Muscle layer of colon (tissue), 2 donors: ENCODE measurements around the gene FARP1.

Experiments used
- H3K27ac ChIP-seq: one replicate; pipeline ENCODE4 v1.7.0; 2013; ENCODE audit warnings: low read depth, mild to moderate bottlenecking, low read length, moderate library complexity
- H3K27me3 ChIP-seq, 2 donors: one replicate each; pipeline ENCODE4 v1.7.0; 2013; ENCODE audit warnings: low read length in 2 of 2, mild to moderate bottlenecking in 2 of 2; ENCODE audit not compliant: insufficient read depth in 2 of 2, control insufficient read depth in 1 of 2
- H3K36me3 ChIP-seq: one replicate; pipeline ENCODE4 v1.7.0; 2013; ENCODE audit warnings: mild to moderate bottlenecking, low read length; ENCODE audit not compliant: insufficient read depth
- H3K4me1 ChIP-seq: one replicate; pipeline ENCODE4 v1.7.0; 2013; ENCODE audit warnings: mild to moderate bottlenecking, low read length; ENCODE audit not compliant: insufficient read depth
- H3K4me3 ChIP-seq, 2 donors: one replicate each; pipeline ENCODE4 v1.7.0; 2013; ENCODE audit warnings: low read length in 2 of 2, low read depth in 1 of 2, mild to moderate bottlenecking in 1 of 2, moderate library complexity in 1 of 2
- H3K9ac ChIP-seq: one replicate; pipeline ENCODE4 v1.7.0; 2013; ENCODE audit warnings: low read length
- H3K9me3 ChIP-seq: one replicate; pipeline ENCODE4 v1.7.0; 2013; ENCODE audit warnings: mild to moderate bottlenecking, low read length
- donor health status: abdominal sarcoma.
- donor health status: Adenocarcinoma of cecum.

The FARP1 gene

DNA sequence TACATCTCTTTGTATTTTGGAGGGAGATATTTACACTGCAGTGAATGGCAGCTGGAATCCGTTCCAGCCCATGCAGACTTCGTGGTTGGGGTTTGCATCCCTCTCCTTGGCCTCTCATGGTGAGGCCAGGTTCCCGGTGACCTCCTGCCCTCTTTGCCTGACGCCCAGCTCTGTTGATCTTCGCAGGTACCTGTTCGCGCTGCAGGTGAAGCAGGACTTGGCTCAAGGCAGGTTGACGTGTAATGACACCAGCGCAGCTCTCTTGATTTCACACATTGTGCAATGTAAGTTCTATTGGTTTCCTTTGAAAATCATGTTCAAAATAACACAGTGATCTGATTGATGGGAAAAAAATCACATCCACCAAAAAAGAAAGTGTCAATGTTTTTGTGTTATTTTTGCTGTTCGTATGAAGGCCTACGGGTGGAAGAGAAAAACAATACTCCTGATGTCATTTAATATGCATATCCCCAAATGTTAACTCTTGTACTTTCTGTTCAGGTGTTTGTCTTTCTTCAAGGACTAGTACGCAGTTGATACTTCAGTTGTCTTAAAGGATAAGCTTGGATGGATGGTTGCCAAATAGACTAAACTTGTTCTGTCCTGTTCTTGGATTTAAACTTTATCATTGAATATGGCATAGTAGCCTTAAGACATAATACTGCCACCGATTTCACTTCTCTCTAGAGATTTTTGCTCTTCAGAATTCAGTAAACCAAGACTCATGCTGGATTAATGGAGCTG is 234.9 kb downstream of the FARP1 start:
- H3K9ac ChIP-seq, result no peak overlapping the region
- H3K4me3 ChIP-seq, result no peak overlapping the region
- no peaks in the 10 kb centered on the region for H3K4me1 ChIP-seq
- no peaks in the 10 kb centered on the region for H3K9me3 ChIP-seq
- H3K36me3 ChIP-seq, result no peaks in the 10 kb centered on the region
- H3K27me3 ChIP-seq, result no peaks in the 10 kb centered on the region
- H3K27ac ChIP-seq, result no peak overlapping the region

DNA sequence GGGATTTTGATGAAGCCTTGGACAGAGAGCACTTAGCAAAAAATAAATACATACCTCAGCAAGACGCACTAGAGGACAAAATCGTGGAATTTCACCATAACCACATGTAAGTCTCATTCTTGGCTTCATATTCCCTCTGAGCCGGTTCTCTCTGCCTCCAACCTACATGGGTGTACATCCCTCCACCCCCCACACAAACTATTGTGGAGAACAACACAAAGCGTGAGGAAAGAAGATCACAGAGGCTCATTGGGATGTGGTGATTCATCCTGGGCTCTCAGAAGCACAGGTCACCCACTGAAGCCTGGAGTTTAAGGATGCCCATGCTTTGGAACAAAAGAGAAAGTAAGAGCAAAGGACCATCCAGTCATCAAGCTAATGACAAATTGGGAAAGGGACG is 241.8 kb downstream of the FARP1 start:
- no peaks in the 10 kb centered on the region for H3K9me3 ChIP-seq
- peaks cover 15% of the 10 kb centered on the region for H3K36me3 ChIP-seq
- no peak overlapping the region for H3K27ac ChIP-seq
- H3K4me1 ChIP-seq, result no peaks in the 10 kb centered on the region
- H3K4me3 ChIP-seq, result no peak overlapping the region
- H3K27me3 ChIP-seq, result no peaks in the 10 kb centered on the region
- H3K9ac ChIP-seq, result no peak overlapping the region

DNA sequence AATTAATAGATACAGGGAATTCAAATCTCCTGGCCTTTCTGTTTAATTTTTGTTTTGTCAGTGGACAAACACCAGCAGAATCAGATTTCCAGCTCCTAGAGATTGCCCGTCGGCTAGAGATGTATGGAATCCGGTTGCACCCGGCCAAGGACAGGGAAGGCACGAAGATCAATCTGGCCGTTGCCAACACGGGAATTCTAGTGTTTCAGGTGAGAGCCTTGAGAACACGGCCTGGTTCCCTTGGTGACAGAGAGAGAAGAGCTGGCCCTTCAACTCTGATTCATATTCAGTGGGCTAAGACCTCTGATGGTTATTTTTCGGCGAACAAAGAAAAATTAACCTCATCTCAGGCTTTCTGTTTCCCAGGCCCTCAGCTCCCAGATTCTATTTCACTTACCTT is 242.7 kb downstream of the FARP1 start:
- Histone ChIP-seq H3K4me3 (no peak overlapping the region), H3K4me1 (no peaks in the 10 kb centered on the region), H3K27me3 (no peaks in the 10 kb centered on the region), H3K9ac (no peak overlapping the region), H3K36me3 (peaks cover 15% of the 10 kb centered on the region), H3K9me3 (no peaks in the 10 kb centered on the region), H3K27ac (no peak overlapping the region)

DNA sequence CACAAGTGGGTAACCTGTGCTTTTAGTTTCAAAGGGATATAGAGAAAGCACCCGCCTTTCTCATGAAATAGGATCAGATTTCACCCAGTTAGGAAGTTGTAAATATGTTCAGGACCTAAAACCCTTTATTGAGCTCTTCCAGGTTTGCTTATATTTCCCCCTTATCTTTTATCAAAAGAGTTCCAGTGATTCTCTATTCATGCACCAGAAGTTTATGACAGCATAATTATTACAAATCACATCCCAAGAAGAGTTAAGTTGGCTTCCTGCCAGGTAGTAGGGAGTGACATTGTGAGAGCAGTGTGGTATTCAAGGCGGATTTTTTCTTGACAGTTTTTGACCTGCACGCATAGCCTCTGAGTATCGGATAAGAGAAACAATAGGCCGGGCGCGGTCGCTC is 243.7 kb downstream of the FARP1 start:
- H3K4me3 ChIP-seq, result no peak overlapping the region
- H3K9me3 ChIP-seq, result no peaks in the 10 kb centered on the region
- no peak overlapping the region for H3K27ac ChIP-seq
- no peaks in the 10 kb centered on the region for H3K4me1 ChIP-seq
- H3K9ac ChIP-seq, result no peak overlapping the region
- no peaks in the 10 kb centered on the region for H3K27me3 ChIP-seq
- peaks cover 15% of the 10 kb centered on the region for H3K36me3 ChIP-seq

DNA sequence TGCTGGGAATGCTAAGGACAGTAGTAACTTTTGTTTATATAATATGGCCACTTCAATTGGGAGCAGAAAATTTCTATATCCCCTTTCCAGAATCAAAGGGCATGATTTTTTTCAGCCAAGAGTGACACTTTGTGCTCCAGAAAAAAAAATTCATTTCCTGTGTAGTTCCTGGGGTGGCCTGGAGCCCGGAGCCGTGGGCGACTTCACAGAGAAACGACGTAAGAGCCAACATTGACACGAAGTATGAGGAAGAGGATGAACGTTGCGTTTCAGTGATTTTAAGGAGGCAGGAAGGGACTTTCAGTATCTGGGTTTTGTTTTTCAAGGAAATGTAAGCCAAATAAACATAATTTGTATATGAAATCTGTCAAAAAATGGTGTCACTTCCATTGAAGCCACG is 246.4 kb downstream of the FARP1 start:
- Histone ChIP-seq H3K36me3 (peaks cover 23% of the 10 kb centered on the region), H3K27ac (no peak overlapping the region), H3K27me3 (no peaks in the 10 kb centered on the region)

DNA sequence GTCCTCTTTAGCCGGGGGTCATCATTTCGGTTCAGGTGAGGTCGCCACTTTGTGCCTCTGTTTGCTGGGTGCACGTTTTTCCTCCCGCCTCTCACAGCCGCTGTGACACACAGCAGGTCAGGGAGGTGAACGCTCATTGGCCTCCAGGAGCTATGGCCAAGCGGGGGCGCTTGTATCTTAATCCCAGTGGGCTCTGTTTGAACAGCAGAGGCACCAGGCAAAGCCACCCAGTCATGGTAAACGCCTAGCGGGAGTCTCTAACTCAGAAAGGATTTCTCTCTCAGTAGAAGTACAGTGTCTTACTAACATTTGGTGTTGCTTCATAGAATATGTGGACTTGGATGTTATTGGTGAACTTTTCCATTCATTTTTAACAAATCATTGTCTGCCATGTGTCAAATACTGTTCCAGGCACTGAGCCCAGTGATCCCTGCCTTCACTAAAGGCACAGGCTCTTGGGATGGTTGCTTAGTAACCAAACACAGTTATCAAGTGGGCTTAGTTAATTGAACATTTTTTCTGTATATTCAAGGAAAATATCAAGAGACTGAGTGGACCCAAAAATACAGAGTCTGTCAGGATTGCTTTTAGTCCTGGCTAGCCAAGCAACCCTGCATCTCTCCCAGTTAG is 247.3 kb downstream of the FARP1 start:
- Histone ChIP-seq H3K9ac (no peak overlapping the region), H3K4me3 (no peak overlapping the region), H3K27ac (no peak overlapping the region), H3K36me3 (peaks cover 22% of the 10 kb centered on the region), H3K27me3 (no peaks in the 10 kb centered on the region), H3K4me1 (no peaks in the 10 kb centered on the region), H3K9me3 (no peaks in the 10 kb centered on the region)

More for the DNA sequence above, 246.4 kb downstream of the FARP1 start:
- Histone ChIP-seq H3K4me1 (no peaks in the 10 kb centered on the region), H3K4me3 (no peak overlapping the region), H3K9me3 (no peaks in the 10 kb centered on the region), H3K9ac (no peak overlapping the region)

DNA sequence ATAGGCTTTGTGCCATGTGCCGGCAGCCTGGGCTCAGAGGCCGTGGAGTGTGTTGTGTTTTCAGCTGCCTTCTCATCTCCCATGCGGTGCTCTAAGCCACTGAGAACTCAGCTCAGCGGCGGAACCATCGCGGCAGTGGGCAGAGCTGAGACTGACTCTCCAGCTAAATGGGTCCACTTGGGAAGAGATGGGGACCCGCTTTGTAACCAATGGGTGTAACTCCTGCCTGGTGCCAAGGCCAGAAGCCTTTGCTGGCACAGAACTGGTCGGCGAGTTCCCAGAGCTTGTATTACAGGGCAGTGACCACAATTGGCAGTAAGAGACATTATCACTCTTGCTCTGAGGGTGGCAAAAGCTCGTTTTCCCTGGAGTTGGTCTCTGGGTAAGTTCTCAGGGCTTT is 251.0 kb downstream of the FARP1 start:
- Histone ChIP-seq H3K9ac (no peak overlapping the region), H3K4me1 (no peaks in the 10 kb centered on the region), H3K27ac (no peak overlapping the region), H3K36me3 (peaks cover 23% of the 10 kb centered on the region), H3K4me3 (no peak overlapping the region), H3K27me3 (no peaks in the 10 kb centered on the region), H3K9me3 (no peaks in the 10 kb centered on the region)

DNA sequence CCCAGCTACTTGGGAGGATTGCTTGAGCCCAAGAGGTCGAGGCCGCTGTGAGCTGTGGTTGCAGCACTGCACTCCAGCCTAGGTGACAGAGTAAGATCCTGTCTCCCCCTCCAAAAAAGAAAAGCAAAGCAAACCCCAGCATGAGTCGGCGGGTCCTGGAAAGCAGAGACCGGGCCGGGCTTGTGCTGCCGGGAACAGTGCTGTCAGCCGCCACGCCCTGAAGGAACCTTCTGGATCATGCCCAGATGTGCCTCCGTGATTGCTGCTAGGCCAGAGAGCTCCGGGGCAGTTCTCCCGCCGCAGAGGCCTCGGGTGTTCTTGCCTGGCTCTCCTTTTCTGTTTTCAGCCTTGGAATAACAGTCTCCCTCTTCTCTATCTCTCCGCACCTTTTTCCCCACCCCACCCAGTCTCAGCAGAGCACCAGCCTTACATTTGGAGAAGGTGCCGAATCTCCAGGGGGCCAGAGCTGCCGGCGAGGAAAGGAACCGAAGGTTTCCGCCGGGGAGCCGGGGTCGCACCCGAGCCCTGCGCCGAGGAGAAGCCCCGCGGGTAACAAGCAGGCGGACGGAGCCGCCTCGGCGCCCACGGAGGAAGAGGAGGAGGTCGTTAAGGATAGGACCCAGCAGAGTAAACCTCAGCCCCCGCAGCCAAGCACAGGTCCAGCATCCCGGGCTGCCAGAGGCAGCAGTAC is 252.1 kb downstream of the FARP1 start:
- Histone ChIP-seq H3K4me1 (no peaks in the 10 kb centered on the region), H3K27ac (no peak overlapping the region), H3K9me3 (no peaks in the 10 kb centered on the region), H3K4me3 (no peak overlapping the region), H3K36me3 (peaks cover 20% of the 10 kb centered on the region), H3K27me3 (no peaks in the 10 kb centered on the region), H3K9ac (no peak overlapping the region)

DNA sequence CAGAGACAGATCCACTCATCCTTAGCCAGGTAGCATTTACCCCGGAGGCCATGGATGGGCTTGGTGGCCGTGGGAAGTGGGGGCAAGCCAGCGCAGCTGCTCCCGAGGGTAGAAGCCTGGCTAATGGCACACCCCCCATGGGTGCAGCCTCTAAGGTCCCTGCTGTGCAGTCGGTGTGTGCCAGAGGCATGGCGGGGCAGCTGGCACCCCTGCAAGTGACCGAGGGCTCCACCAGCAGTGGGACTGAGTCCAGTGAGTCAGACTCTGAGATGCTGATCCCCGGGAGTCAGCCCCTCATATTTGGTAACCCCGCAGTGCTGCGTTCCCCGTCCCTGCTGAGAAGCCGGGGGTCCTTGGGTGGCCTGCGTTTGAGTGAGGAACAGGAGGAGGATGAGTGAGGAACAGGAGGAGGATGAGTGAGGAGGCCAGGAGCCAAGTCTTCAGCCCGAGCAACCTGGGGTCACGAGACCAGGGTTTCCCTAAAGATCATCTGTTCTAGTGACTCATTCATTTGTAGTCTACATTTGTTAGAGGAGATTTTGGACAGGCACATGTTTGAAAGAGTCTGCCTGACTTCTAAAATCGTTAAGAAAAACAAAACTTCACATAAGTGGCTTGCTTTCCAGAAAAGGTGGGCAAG is 253.3 kb downstream of the FARP1 start:
- no peaks in the 10 kb centered on the region for H3K9me3 ChIP-seq
- H3K27ac ChIP-seq, result no peak overlapping the region
- no peak overlapping the region for H3K4me3 ChIP-seq
- H3K36me3 ChIP-seq, result peaks cover 20% of the 10 kb centered on the region
- H3K4me1 ChIP-seq, result no peaks in the 10 kb centered on the region
- no peaks in the 10 kb centered on the region for H3K27me3 ChIP-seq
- H3K9ac ChIP-seq, result no peak overlapping the region

DNA sequence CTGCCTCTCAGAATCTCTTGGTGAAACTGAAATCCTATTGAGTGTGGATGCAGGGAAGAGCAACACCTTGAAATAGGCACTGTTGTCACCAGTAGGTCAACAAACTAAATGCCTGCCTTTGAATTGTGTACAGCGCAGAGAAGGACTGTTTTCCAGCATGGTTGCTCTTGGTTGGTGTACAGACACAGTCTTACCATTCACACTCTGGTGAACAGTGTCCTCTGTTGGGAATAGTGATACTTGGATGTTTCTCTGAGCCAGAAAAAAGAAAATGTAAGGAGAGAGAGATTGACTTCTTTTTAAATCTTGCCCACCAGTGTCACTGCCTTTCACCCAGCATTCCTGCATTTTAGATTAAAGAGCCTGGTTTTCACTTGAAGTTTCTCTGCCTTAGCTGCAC is 254.3 kb downstream of the FARP1 start:
- Histone ChIP-seq H3K9me3 (no peaks in the 10 kb centered on the region), H3K27me3 (no peaks in the 10 kb centered on the region), H3K9ac (no peak overlapping the region), H3K36me3 (peaks cover 20% of the 10 kb centered on the region), H3K27ac (no peak overlapping the region), H3K4me3 (no peak overlapping the region), H3K4me1 (no peaks in the 10 kb centered on the region)

DNA sequence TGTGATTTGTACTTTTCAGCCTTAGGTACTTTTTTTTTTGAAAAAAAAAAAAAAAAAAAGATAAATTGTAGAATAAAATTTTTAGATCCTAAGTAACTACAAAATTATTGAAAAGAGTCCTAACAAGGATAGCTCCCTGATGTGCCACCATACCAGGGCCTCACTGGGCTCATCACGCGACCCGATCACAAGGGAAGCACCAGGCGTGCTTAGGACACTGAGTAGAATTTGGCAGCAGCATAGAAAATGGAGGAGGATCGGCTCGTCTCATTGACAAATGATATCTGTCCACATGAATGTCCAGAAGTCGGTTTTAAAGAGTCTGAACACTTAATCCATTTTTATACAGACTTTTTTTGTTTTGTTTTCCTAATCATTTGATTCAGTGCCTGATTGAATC is 255.0 kb downstream of the FARP1 start:
- no peak overlapping the region for H3K27ac ChIP-seq
- H3K4me1 ChIP-seq, result no peaks in the 10 kb centered on the region
- H3K27me3 ChIP-seq, result no peaks in the 10 kb centered on the region
- H3K9me3 ChIP-seq, result no peaks in the 10 kb centered on the region
- H3K36me3 ChIP-seq, result peaks cover 20% of the 10 kb centered on the region
- no peak overlapping the region for H3K9ac ChIP-seq
- no peak overlapping the region for H3K4me3 ChIP-seq
